Panc1 (cell line): ENCODE measurements around the gene CCSER2. TPM values are rescaled to one million over a fixed set of nuclear protein-coding genes. Genes with fewer than 3 reads are reported as not detected.

Experiments
- ATAC-seq: fragments of 200-7000 bp; cut with Tn5 transposase; 2 replicates; pipeline ENCODE4 v1.9.1; 2020; ENCODE audit warnings: mild to moderate bottlenecking, moderate library complexity
- BruUV-seq: library from RNA; stranded (reverse); fragments of 400-500 nt; replicated peaks from 2 replicates; lab custom pipeline; 2021; lab: Mats Ljungman, UMichigan
- CTCF ChIA-PET: fragments of 300-600 bp; sonication (Branson Sonifier 250); formaldehyde crosslinking; loops from one replicate; lab custom pipeline; 2022; ENCODE audit warnings: antibody characterized with exemption; lab: Charles Lee
- POLR2A ChIA-PET: fragments of 300-600 bp; sonication (Branson Sonifier 250); formaldehyde crosslinking; loops from one replicate; lab custom pipeline; 2022; ENCODE audit warnings: antibody characterized with exemption; lab: Charles Lee
- DNase-seq: peaks from one replicate; pipeline ENCODE4 v3.0.0-alpha.2; 2010; ENCODE audit warnings: low read depth, low spot score
- H3K27ac ChIP-seq: 2 replicates; pipeline ENCODE4 v1.5.1; 2011; ENCODE audit warnings: mild to moderate bottlenecking, low read length, inconsistent platforms
- H3K27me3 ChIP-seq: fragments of 200-500 bp; sonication (Bioruptor generic); 2 replicates; pipeline ENCODE4 v1.6.0; 2014; ENCODE audit warnings: low read length, inconsistent platforms; ENCODE audit not compliant: control insufficient read depth, insufficient read depth
- H3K36me3 ChIP-seq: fragments of 200-500 bp; sonication (Bioruptor generic); 2 replicates; pipeline ENCODE4 v1.5.1; 2014; ENCODE audit warnings: inconsistent platforms, mild to moderate bottlenecking, low read length, moderate library complexity; ENCODE audit not compliant: control insufficient read depth, insufficient read depth
- H3K4me1 ChIP-seq: 2 replicates; pipeline ENCODE4 v1.5.1; 2011; ENCODE audit warnings: inconsistent platforms, mild to moderate bottlenecking, low read length, moderate library complexity; ENCODE audit not compliant: control insufficient read depth, insufficient read depth
- H3K4me3 ChIP-seq, 2 experiments: 2 replicates each; pipeline ENCODE4 v1.5.1; 2011 to 2012; ENCODE audit warnings: low read depth in 2 of 2, low read length in 2 of 2, mild to moderate bottlenecking in 2 of 2, inconsistent platforms in 1 of 2, moderate library complexity in 1 of 2
- H3K9me3 ChIP-seq: fragments of 200-500 bp; sonication (Bioruptor generic); 2 replicates; pipeline ENCODE4 v1.5.1; 2014; ENCODE audit warnings: low read depth, mild to moderate bottlenecking, inconsistent platforms, low read length, moderate library complexity; ENCODE audit not compliant: control insufficient read depth, insufficient read depth
- CTCF ChIP-seq: fragments of 450-650 bp; IDR thresholded peaks from 2 replicates; pipeline ENCODE4 v1.5.1; 2017; ENCODE audit warnings: mild to moderate bottlenecking
- POLR2AphosphoS5 ChIP-seq: IDR thresholded peaks from 2 replicates; pipeline ENCODE4 v1.6.1; 2012; ENCODE audit warnings: mild to moderate bottlenecking, low read depth, low read length, moderate library complexity
- REST ChIP-seq, 2 experiments: IDR thresholded peaks; 2 replicates each; pipeline ENCODE4 v1.6.1; 2011 to 2012; ENCODE audit warnings: low read depth in 2 of 2, control low read depth in 1 of 2, low read length in 1 of 2, mild to moderate bottlenecking in 1 of 2, moderate library complexity in 1 of 2; ENCODE audit not compliant: insufficient read depth in 1 of 2
- SIN3A ChIP-seq: IDR thresholded peaks from 2 replicates; pipeline ENCODE4 v1.6.1; 2012; ENCODE audit warnings: low read depth, mild to moderate bottlenecking, low read length, moderate library complexity, borderline replicate concordance; ENCODE audit not compliant: insufficient read depth
- TCF7L2 ChIP-seq: IDR thresholded peaks from 2 replicates; pipeline ENCODE4 v1.6.1; 2011; ENCODE audit warnings: mild to moderate bottlenecking, low read depth, low read length, inconsistent platforms
- in situ Hi-C: cut with HindIII; loops from 2 replicates; pipeline ENCODE4 v1.10.0; 2016; ENCODE audit warnings: low sequenced_read_pairs, low pct_unique_long_range_greater_than_20kb
- intact Hi-C: fragments of 100-400 bp; cut with micrococcal nuclease; formaldehyde crosslinking; loops from one replicate; pipeline ENCODE4 v1.10.0; 2022; ENCODE audit not compliant: unreplicated experiment
- total RNA-seq: library from RNA; stranded (reverse); gene quantifications from one replicate; pipeline ENCODE4 v1.2.1, GENCODE V29; 2021; ENCODE audit not compliant: unreplicated experiment

Gene CCSER2
- total RNA-seq, 1 experiment from 2014 or later, result 63.7 TPM

- Histone ChIP-seq H3K27ac (no peak overlapping the region), H3K27me3 (no peaks in the 10 kb centered on the region), H3K4me3 (no peak overlapping the region), H3K4me1 (peaks cover 6% of the 10 kb centered on the region; the same call in 1 of the 2 replicates), H3K9me3 (no peaks in the 10 kb centered on the region), H3K36me3 (no peaks in the 10 kb centered on the region)
- TF ChIP-seq SIN3A (no peak), TCF7L2 (no peak), CTCF (no peak), POLR2AphosphoS5 (no peak), REST (IDR thresholded peaks at IDR 0.05; ENCODE audit: insufficient read depth in 1 of 2, low read depth in 2 of 2, low read length in 1 of 2) (no peak)
- CTCF ChIA-PET, result no interaction called here
- ATAC-seq (0 out of 2 replicates have a peak, but pooled peaks have one; percentile 46), DNase-seq (no peak)
- intact Hi-C loops (no loop called here), in situ Hi-C loops (no loop called here)
- POLR2A ChIA-PET, result no interaction called here
- BruUV-seq, result no TSS peak
Measured at GRCh38 chr10:84308481-84309304, 19.7 kb upstream of the CCSER2 start.

- Histone ChIP-seq H3K27ac (no peak overlapping the region), H3K4me3 (no peak overlapping the region), H3K27me3 (no peaks in the 10 kb centered on the region), H3K9me3 (no peaks in the 10 kb centered on the region), H3K36me3 (no peaks in the 10 kb centered on the region), H3K4me1 (peaks cover 6% of the 10 kb centered on the region; the same call in 1 of the 2 replicates)
- POLR2A ChIA-PET, result no interaction called here
- intact Hi-C loops (no loop called here), in situ Hi-C loops (no loop called here)
- ATAC-seq (no peak), DNase-seq (no peak)
- BruUV-seq, result no TSS peak
- TF ChIP-seq SIN3A, result no peak
- no peak for TF ChIP-seq CTCF
- TF ChIP-seq TCF7L2, result no peak
- no peak for TF ChIP-seq POLR2AphosphoS5
- TF ChIP-seq REST (IDR thresholded peaks at IDR 0.05; ENCODE audit: insufficient read depth in 1 of 2, low read depth in 2 of 2, low read length in 1 of 2), result no peak
- CTCF ChIA-PET, result no interaction called here
Measured at GRCh38 chr10:84310470-84310869, 17.9 kb upstream of the CCSER2 start.
